DND-41 (cell line): ENCODE data around the gene DUSP23.

ENCODE experiments used
- ATAC-seq: fragments of 200-7000 bp; cut with Tn5 transposase; 3 replicates; pipeline ENCODE4 v1.9.1; 2021; ENCODE audit warnings: low read depth; ENCODE audit not compliant: insufficient read depth
- DNase-seq: peaks from one replicate; pipeline ENCODE4 v3.0.0-alpha.2; 2020
- H2AFZ ChIP-seq: 2 replicates; pipeline ENCODE4 v1.6.0; 2012; ENCODE audit warnings: low read depth, low read length
- H3K27ac ChIP-seq: 2 replicates; pipeline ENCODE4 v1.5.1; 2012; ENCODE audit warnings: low read length, inconsistent platforms
- H3K27me3 ChIP-seq: fragments of 200-600 bp; sonication (generic); 2 replicates; pipeline ENCODE4 v1.6.0; 2012; ENCODE audit warnings: low read length, mild to moderate bottlenecking, inconsistent platforms; ENCODE audit not compliant: insufficient read depth, poor library complexity
- H3K36me3 ChIP-seq: 2 replicates; pipeline ENCODE4 v1.5.1; 2012; ENCODE audit warnings: low read length, inconsistent platforms; ENCODE audit not compliant: insufficient read depth
- H3K4me1 ChIP-seq: 2 replicates; pipeline ENCODE4 v1.5.1; 2012; ENCODE audit warnings: mild to moderate bottlenecking, low read length; ENCODE audit not compliant: insufficient read depth
- H3K4me2 ChIP-seq: 2 replicates; pipeline ENCODE4 v1.6.0; 2012; ENCODE audit warnings: mild to moderate bottlenecking, moderate library complexity, low read length, inconsistent platforms; ENCODE audit not compliant: insufficient read depth
- H3K4me3 ChIP-seq, 2 experiments: fragments of 200-600 bp in 1 of 2; shearing (Covaris generic) in 1 of 2; 2 replicates each; pipeline ENCODE4 v1.5.1; 2012 to 2016; ENCODE audit warnings: inconsistent platforms in 2 of 2, low read length in 2 of 2, mild to moderate bottlenecking in 2 of 2, low read depth in 1 of 2, moderate library complexity in 1 of 2
- H3K79me2 ChIP-seq: 2 replicates; pipeline ENCODE4 v1.6.0; 2012; ENCODE audit warnings: low read length, inconsistent platforms; ENCODE audit not compliant: insufficient read depth
- H3K9ac ChIP-seq: 2 replicates; pipeline ENCODE4 v1.6.0; 2012; ENCODE audit warnings: low read depth, mild to moderate bottlenecking, inconsistent platforms, low read length, moderate library complexity
- H3K9me3 ChIP-seq: 2 replicates; pipeline ENCODE4 v1.5.1; 2012; ENCODE audit warnings: low read length, moderate library complexity, mild to moderate bottlenecking, inconsistent platforms; ENCODE audit not compliant: insufficient read depth, severe bottlenecking
- H4K20me1 ChIP-seq: 2 replicates; pipeline ENCODE4 v1.6.0; 2012; ENCODE audit warnings: low read length; ENCODE audit not compliant: insufficient read depth
- EZH2 ChIP-seq: IDR thresholded peaks from 3 replicates; pipeline ENCODE4 v1.6.1; 2012; ENCODE audit warnings: borderline replicate concordance, low read depth, mild to moderate bottlenecking, moderate library complexity, low read length, inconsistent platforms; ENCODE audit not compliant: severe bottlenecking
- TF ChIP-seq, protein P1 (sequence below): IDR thresholded peaks from 2 replicates; pipeline ENCODE4 v1.5.1; 2012; ENCODE audit warnings: borderline replicate concordance, low read length, moderate library complexity, mild to moderate bottlenecking; ENCODE audit not compliant: poor library complexity, severe bottlenecking; ENCODE audit errors: extremely low read depth

Gene DUSP23

DNA sequence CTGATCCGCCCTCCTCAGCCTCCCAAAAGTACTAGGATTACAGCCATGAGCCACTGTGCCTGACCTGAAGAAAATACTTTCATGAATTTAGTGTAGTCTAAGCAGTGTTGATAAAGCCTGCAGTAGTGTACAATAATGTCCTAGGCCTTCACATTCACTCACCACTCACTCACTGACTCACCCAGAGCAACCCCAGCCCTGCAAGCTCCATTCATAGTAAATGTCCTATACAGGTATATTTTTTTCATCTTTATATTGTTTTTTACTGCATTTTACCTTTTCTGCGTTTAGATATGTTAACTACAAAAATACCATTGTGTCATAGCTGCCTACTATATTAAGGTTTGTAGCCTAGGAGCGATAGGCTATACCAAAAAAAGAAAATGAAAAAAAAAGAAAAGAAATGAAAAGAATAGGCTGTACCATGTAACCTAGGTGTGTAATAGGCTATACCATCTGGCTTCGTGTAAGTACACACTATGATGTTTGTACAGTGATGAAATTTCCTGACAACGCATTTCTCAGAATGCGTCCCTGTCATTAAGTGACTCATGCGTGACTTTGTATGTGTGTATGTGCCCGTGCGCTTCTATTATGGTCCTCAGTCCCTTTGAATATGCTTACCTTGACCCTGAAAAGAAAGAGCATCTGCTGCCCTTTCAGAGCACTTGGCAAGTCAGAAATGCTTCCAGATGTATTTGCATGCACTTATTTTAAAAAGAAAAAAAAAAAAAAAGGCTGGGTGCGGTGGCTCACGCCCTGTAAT lies 36.7 kb downstream of the DUSP23 start:
- Histone ChIP-seq H2AFZ (no peak overlapping the region), H3K27me3 (peaks cover 4% of the 10 kb centered on the region), H3K36me3 (no peaks in the 10 kb centered on the region), H3K4me2 (no peak overlapping the region), H3K4me3 (no peak overlapping the region), H4K20me1 (no peaks in the 10 kb centered on the region), H3K4me1 (no peaks in the 10 kb centered on the region), H3K79me2 (no peaks in the 10 kb centered on the region), H3K27ac (no peak overlapping the region), H3K9ac (no peak overlapping the region), H3K9me3 (no peaks in the 10 kb centered on the region)
- DNase-seq = no peak
- TF ChIP-seq, protein P1, sequence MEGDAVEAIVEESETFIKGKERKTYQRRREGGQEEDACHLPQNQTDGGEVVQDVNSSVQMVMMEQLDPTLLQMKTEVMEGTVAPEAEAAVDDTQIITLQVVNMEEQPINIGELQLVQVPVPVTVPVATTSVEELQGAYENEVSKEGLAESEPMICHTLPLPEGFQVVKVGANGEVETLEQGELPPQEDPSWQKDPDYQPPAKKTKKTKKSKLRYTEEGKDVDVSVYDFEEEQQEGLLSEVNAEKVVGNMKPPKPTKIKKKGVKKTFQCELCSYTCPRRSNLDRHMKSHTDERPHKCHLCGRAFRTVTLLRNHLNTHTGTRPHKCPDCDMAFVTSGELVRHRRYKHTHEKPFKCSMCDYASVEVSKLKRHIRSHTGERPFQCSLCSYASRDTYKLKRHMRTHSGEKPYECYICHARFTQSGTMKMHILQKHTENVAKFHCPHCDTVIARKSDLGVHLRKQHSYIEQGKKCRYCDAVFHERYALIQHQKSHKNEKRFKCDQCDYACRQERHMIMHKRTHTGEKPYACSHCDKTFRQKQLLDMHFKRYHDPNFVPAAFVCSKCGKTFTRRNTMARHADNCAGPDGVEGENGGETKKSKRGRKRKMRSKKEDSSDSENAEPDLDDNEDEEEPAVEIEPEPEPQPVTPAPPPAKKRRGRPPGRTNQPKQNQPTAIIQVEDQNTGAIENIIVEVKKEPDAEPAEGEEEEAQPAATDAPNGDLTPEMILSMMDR = no peak
- no peak for TF ChIP-seq EZH2
- no peak for ATAC-seq

DNA sequence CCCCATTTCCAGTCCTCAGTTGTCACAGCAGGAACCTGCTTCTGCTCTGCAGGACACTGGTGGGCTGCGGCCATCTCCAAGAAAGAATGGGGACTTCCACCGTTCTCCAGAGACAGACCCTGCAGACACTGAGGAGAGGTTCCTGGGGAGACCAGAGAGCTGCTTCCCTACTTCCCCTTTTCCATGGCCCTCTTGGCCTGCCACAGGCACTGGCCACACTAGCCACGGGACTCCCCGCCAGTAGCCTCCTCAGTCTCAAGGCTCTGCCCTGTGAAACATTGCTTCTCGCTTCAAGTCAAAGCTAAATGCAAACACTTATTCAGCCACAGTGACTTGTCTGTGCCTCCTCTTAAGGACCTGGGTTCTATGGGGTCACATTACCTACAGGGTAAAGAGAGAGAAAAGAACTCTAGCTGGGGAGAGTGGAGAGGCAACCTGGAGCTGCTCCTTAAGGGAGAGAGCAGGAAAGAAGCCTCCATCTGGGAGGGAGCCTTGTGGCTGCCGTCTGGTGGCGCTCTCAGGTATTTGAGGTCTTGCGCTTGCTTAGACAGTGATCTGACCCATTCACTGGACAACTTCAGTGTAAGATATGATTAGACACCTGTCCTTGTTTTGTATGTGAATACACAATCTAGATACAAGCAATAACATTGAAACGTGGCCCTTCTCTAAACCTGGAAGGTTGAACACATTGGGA lies 40.6 kb downstream of the DUSP23 start:
- TF ChIP-seq EZH2 = no peak
- TF ChIP-seq, protein P1 = peak; percentile 63
- ATAC-seq (peak; percentile 67; the same call in 2 of the 3 replicates), DNase-seq (peak; percentile 41)
- Histone ChIP-seq H2AFZ (no peak overlapping the region), H3K4me1 (peaks cover 7% of the 10 kb centered on the region), H3K4me2 (no peak overlapping the region), H3K27ac (no peak overlapping the region), H3K36me3 (no peaks in the 10 kb centered on the region), H3K79me2 (no peaks in the 10 kb centered on the region), H4K20me1 (no peaks in the 10 kb centered on the region), H3K9ac (no peak overlapping the region), H3K27me3 (no peaks in the 10 kb centered on the region), H3K9me3 (no peaks in the 10 kb centered on the region), H3K4me3 (no peak overlapping the region)

DNA sequence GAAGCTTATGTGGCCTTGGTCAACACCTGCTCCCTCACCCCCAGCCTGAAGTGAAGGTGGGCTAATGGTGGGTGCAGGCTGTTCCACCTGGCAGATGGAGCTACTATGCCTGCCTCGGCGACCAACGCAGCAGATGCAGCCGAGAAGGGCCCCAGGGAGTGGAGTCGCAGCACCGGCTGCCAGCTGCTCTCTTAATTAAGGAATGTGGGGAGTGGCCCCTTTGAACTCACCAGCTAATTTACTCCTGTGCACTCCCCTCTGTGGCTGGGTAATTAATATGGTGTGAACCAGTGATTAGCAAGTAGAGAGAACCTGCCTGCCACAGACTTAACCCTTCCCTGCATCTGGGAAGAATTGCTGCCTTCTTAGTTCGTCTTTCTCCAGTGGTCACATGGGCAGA lies 42.6 kb downstream of the DUSP23 start:
- no peaks in the 10 kb centered on the region for H4K20me1 ChIP-seq
- H3K9me3 ChIP-seq = no peaks in the 10 kb centered on the region
- H3K79me2 ChIP-seq = no peaks in the 10 kb centered on the region
- H3K4me3 ChIP-seq = no peak overlapping the region
- no peaks in the 10 kb centered on the region for H3K36me3 ChIP-seq
- H3K27ac ChIP-seq = no peak overlapping the region
- ATAC-seq = no peak
- DNase-seq = no peak
- peaks cover 8% of the 10 kb centered on the region for H3K4me1 ChIP-seq
- no peak overlapping the region for H3K4me2 ChIP-seq
- H3K27me3 ChIP-seq = no peaks in the 10 kb centered on the region
- TF ChIP-seq, protein P1 = no peak
- no peak for TF ChIP-seq EZH2
- no peak overlapping the region for H3K9ac ChIP-seq
- H2AFZ ChIP-seq = no peak overlapping the region
